ENCODE data around the gene SAMD1. TPM values are rescaled to one million over a fixed set of nuclear protein-coding genes. Genes with fewer than 3 reads are reported as not detected.

Gene SAMD1
- total and polyA plus RNA-seq, 2 experiments from 2014 or later, result 32.2 to 69.0 TPM

DNA sequence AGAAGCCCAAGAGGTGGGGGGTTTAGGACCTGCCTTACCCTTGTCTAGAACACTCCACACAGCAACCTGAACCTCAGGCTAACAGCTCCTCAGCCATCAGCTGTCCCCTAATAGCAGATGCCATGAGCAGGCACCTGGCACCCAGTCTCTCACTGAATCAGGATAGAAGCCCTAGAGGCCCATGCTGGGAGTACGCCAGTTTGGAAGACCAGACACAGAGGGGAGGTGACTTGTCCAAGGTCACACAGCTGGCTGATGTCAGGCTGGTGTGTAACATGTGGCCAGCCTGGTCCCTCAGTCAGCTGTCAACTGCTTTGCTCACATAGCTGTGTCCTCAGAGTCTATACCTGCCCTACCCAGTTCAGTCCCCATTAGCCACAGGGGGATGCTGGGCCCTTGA is 12.8 kb upstream of the SAMD1 start:
- ATAC-seq, result no peak
- DNase-seq (ENCODE audit: low spot score), result no peak
- Mint-ChIP-seq H3K4me1 (no peaks in the 10 kb centered on the region; the same call in 2 of the 3 replicates), H3K4me3 (no peak overlapping the region), H3K36me3 (ENCODE audit: low read depth) (no peaks in the 10 kb centered on the region; the same call in 2 of the 3 replicates), H3K9me3 (no peaks in the 10 kb centered on the region), H3K27ac (no peak overlapping the region), H3K27me3 (ENCODE audit: insufficient read depth, low read depth, poor library complexity) (no peaks in the 10 kb centered on the region)
- H3F3A ChIP-seq (replicated peaks; ENCODE audit: low read depth), result no peaks in the 10 kb centered on the region; the same call in 1 of the 2 replicates
- no peaks in the 10 kb centered on the region for H3K36me3 ChIP-seq (ENCODE audit: insufficient read depth)
- no peak overlapping the region for H3K4me3 ChIP-seq
- TF ChIP-seq POLR2AphosphoS5 (IDR thresholded peaks at IDR 0.05; ENCODE audit: low read depth), result no peak
- no peak for TF ChIP-seq STAT1 (IDR thresholded peaks at IDR 0.05; ENCODE audit: unreplicated experiment)
- no peak for TF ChIP-seq EZH2phosphoT487 (IDR thresholded peaks at IDR 0.05; ENCODE audit: unreplicated experiment)
- no peak for TF ChIP-seq ZNF331 (CRISPR knock-in tag; IDR thresholded peaks at IDR 0.05; ENCODE audit: low read depth)
- TF ChIP-seq EZH2 (IDR thresholded peaks at IDR 0.05; ENCODE audit: low read depth, unreplicated experiment), result no peak
- no peak for TF ChIP-seq JUNB (IDR thresholded peaks at IDR 0.05; ENCODE audit: unreplicated experiment)
- TF ChIP-seq, protein P1, sequence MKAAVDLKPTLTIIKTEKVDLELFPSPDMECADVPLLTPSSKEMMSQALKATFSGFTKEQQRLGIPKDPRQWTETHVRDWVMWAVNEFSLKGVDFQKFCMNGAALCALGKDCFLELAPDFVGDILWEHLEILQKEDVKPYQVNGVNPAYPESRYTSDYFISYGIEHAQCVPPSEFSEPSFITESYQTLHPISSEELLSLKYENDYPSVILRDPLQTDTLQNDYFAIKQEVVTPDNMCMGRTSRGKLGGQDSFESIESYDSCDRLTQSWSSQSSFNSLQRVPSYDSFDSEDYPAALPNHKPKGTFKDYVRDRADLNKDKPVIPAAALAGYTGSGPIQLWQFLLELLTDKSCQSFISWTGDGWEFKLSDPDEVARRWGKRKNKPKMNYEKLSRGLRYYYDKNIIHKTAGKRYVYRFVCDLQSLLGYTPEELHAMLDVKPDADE (IDR thresholded peaks at IDR 0.05), result no peak
- TF ChIP-seq NANOG (IDR thresholded peaks at IDR 0.05; ENCODE audit: borderline replicate concordance), result no peak
- TF ChIP-seq, protein P2, sequence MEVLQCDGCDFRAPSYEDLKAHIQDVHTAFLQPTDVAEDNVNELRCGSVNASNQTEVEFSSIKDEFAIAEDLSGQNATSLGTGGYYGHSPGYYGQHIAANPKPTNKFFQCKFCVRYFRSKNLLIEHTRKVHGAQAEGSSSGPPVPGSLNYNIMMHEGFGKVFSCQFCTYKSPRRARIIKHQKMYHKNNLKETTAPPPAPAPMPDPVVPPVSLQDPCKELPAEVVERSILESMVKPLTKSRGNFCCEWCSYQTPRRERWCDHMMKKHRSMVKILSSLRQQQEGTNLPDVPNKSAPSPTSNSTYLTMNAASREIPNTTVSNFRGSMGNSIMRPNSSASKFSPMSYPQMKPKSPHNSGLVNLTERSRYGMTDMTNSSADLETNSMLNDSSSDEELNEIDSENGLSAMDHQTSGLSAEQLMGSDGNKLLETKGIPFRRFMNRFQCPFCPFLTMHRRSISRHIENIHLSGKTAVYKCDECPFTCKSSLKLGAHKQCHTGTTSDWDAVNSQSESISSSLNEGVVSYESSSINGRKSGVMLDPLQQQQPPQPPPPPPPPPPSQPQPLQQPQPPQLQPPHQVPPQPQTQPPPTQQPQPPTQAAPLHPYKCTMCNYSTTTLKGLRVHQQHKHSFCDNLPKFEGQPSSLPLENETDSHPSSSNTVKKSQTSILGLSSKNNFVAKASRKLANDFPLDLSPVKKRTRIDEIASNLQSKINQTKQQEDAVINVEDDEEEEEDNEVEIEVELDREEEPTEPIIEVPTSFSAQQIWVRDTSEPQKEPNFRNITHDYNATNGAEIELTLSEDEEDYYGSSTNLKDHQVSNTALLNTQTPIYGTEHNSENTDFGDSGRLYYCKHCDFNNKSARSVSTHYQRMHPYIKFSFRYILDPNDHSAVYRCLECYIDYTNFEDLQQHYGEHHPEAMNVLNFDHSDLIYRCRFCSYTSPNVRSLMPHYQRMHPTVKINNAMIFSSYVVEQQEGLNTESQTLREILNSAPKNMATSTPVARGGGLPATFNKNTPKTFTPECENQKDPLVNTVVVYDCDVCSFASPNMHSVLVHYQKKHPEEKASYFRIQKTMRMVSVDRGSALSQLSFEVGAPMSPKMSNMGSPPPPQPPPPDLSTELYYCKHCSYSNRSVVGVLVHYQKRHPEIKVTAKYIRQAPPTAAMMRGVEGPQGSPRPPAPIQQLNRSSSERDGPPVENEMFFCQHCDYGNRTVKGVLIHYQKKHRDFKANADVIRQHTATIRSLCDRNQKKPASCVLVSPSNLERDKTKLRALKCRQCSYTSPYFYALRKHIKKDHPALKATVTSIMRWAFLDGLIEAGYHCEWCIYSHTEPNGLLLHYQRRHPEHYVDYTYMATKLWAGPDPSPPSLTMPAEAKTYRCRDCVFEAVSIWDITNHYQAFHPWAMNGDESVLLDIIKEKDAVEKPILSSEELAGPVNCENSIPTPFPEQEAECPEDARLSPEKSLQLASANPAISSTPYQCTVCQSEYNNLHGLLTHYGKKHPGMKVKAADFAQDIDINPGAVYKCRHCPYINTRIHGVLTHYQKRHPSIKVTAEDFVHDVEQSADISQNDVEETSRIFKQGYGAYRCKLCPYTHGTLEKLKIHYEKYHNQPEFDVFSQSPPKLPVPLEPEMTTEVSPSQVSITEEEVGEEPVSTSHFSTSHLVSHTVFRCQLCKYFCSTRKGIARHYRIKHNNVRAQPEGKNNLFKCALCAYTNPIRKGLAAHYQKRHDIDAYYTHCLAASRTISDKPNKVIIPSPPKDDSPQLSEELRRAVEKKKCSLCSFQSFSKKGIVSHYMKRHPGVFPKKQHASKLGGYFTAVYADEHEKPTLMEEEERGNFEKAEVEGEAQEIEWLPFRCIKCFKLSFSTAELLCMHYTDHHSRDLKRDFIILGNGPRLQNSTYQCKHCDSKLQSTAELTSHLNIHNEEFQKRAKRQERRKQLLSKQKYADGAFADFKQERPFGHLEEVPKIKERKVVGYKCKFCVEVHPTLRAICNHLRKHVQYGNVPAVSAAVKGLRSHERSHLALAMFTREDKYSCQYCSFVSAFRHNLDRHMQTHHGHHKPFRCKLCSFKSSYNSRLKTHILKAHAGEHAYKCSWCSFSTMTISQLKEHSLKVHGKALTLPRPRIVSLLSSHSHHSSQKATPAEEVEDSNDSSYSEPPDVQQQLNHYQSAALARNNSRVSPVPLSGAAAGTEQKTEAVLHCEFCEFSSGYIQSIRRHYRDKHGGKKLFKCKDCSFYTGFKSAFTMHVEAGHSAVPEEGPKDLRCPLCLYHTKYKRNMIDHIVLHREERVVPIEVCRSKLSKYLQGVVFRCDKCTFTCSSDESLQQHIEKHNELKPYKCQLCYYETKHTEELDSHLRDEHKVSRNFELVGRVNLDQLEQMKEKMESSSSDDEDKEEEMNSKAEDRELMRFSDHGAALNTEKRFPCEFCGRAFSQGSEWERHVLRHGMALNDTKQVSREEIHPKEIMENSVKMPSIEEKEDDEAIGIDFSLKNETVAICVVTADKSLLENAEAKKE (CRISPR knock-in tag; IDR thresholded peaks at IDR 0.05), result no peak
- TF ChIP-seq, protein P3, sequence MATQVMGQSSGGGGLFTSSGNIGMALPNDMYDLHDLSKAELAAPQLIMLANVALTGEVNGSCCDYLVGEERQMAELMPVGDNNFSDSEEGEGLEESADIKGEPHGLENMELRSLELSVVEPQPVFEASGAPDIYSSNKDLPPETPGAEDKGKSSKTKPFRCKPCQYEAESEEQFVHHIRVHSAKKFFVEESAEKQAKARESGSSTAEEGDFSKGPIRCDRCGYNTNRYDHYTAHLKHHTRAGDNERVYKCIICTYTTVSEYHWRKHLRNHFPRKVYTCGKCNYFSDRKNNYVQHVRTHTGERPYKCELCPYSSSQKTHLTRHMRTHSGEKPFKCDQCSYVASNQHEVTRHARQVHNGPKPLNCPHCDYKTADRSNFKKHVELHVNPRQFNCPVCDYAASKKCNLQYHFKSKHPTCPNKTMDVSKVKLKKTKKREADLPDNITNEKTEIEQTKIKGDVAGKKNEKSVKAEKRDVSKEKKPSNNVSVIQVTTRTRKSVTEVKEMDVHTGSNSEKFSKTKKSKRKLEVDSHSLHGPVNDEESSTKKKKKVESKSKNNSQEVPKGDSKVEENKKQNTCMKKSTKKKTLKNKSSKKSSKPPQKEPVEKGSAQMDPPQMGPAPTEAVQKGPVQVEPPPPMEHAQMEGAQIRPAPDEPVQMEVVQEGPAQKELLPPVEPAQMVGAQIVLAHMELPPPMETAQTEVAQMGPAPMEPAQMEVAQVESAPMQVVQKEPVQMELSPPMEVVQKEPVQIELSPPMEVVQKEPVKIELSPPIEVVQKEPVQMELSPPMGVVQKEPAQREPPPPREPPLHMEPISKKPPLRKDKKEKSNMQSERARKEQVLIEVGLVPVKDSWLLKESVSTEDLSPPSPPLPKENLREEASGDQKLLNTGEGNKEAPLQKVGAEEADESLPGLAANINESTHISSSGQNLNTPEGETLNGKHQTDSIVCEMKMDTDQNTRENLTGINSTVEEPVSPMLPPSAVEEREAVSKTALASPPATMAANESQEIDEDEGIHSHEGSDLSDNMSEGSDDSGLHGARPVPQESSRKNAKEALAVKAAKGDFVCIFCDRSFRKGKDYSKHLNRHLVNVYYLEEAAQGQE (IDR thresholded peaks at IDR 0.05; ENCODE audit: unreplicated experiment), result no peak
- no peak for TF ChIP-seq ZNF114 (CRISPR knock-in tag; IDR thresholded peaks at IDR 0.05)
- no peak for TF ChIP-seq CREB1 (CRISPR knock-in tag; IDR thresholded peaks at IDR 0.05; ENCODE audit: low read depth)
- TF ChIP-seq, protein P4, sequence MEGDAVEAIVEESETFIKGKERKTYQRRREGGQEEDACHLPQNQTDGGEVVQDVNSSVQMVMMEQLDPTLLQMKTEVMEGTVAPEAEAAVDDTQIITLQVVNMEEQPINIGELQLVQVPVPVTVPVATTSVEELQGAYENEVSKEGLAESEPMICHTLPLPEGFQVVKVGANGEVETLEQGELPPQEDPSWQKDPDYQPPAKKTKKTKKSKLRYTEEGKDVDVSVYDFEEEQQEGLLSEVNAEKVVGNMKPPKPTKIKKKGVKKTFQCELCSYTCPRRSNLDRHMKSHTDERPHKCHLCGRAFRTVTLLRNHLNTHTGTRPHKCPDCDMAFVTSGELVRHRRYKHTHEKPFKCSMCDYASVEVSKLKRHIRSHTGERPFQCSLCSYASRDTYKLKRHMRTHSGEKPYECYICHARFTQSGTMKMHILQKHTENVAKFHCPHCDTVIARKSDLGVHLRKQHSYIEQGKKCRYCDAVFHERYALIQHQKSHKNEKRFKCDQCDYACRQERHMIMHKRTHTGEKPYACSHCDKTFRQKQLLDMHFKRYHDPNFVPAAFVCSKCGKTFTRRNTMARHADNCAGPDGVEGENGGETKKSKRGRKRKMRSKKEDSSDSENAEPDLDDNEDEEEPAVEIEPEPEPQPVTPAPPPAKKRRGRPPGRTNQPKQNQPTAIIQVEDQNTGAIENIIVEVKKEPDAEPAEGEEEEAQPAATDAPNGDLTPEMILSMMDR (conservative IDR thresholded peaks at IDR 0.05; ENCODE audit: low read depth in 2 of 2), result no peak
- H3K27ac ChIP-seq (ENCODE audit: low read depth), result no peak overlapping the region
- no peaks in the 10 kb centered on the region for H3K27me3 ChIP-seq (ENCODE audit: insufficient read depth)
- H3K79me2 ChIP-seq (replicated peaks; ENCODE audit: insufficient read depth), result no peaks in the 10 kb centered on the region
- no peak overlapping the region for H2AFZ ChIP-seq
- no peaks in the 10 kb centered on the region; the same call in 1 of the 2 replicates for H4K20me1 ChIP-seq (replicated peaks; ENCODE audit: insufficient read depth)
- H3K9me2 ChIP-seq (ENCODE audit: insufficient read depth), result no peaks in the 10 kb centered on the region
- H3K4me2 ChIP-seq, result no peak overlapping the region
- no peaks in the 10 kb centered on the region for H3K4me1 ChIP-seq (ENCODE audit: insufficient read depth)
